Uterus (tissue), 4 donors: ENCODE measurements around the gene CSGALNACT2. TPM values are rescaled to one million over a fixed set of nuclear protein-coding genes. Genes with fewer than 3 reads are reported as not detected.

ENCODE experiments used
- DNase-seq, 2 donors: peaks; one replicate each; pipeline ENCODE4 v3.0.0-alpha.2; 2019 to 2020
- H3K27ac ChIP-seq, 2 donors: fragments of 200-600 bp; sonication (generic); 1 replicate in 1 of 2; 2 replicates in 1 of 2; pipeline ENCODE4 v1.5.1; 2016 to 2018
- H3K27me3 ChIP-seq, 2 donors: fragments of 200-600 bp; sonication (generic); one replicate each; pipeline ENCODE4 v1.5.1; 2018 to 2019; ENCODE audit warnings: control low read depth in 1 of 2
- H3K36me3 ChIP-seq, 2 donors: fragments of 200-600 bp; sonication (generic); one replicate each; pipeline ENCODE4 v1.5.1; 2019; ENCODE audit warnings: control low read depth in 1 of 2
- H3K4me1 ChIP-seq, 2 donors: fragments of 200-600 bp; sonication (generic); one replicate each; pipeline ENCODE4 v1.5.1; 2018 to 2019; ENCODE audit warnings: control low read depth in 1 of 2
- H3K4me3 ChIP-seq, 2 donors: fragments of 200-600 bp; sonication (generic); 1 replicate in 1 of 2; 2 replicates in 1 of 2; pipeline ENCODE4 v1.5.1; 2018 to 2019; ENCODE audit warnings: mild to moderate bottlenecking in 1 of 2
- H3K9me3 ChIP-seq, 2 donors: fragments of 200-600 bp; sonication (generic); one replicate each; pipeline ENCODE4 v1.5.1; 2019; ENCODE audit warnings: control low read depth in 1 of 2
- CTCF ChIP-seq, 4 experiments: fragments of 200-600 bp in 2 of 4; fragments of 450-650 bp in 2 of 4; sonication (generic) in 2 of 4; IDR thresholded peaks; one replicate each; pipeline ENCODE4 v1.5.1; 2016 to 2019; ENCODE audit warnings: antibody characterized with exemption in 4 of 4, mild to moderate bottlenecking in 2 of 4, moderate library complexity in 1 of 4
- POLR2A ChIP-seq, 2 donors: fragments of 450-650 bp; IDR thresholded peaks; one replicate each; pipeline ENCODE4 v1.6.1; 2016; ENCODE audit warnings: antibody characterized with exemption in 2 of 2, mild to moderate bottlenecking in 1 of 2, moderate library complexity in 1 of 2
- intact Hi-C: fragments of 100-400 bp; cut with DNase I; formaldehyde crosslinking; loops from one replicate; pipeline ENCODE4 v1.15.1; 2023; ENCODE audit warnings: low total_unique reads
- total RNA-seq, 4 donors: library from RNA; depleted of rRNA in 3 of 4; stranded (reverse); fragments of >200 nt in 3 of 4; gene quantifications; one replicate each; pipeline versions ENCODE4 v1.1.0 to v1.2.4, GENCODE V29; 2014 to 2023
- donor health status: DM: yes; HTN: yes; CAD: no.

The CSGALNACT2 gene
- total RNA-seq, 4 donors from 2014 or later = 18.4 to 43.7 (median 25.1) TPM

- no peak overlapping the region for H3K27ac ChIP-seq
- H3K4me1 ChIP-seq = no peaks in the 10 kb centered on the region
- no peaks in the 10 kb centered on the region for H3K9me3 ChIP-seq
- no peak overlapping the region for H3K4me3 ChIP-seq
- H3K27me3 ChIP-seq = no peaks in the 10 kb centered on the region
- H3K36me3 ChIP-seq = no peaks in the 10 kb centered on the region
- intact Hi-C loops = no loop called here
- TF ChIP-seq CTCF (IDR thresholded peaks at IDR 0.05) (no peak), POLR2A (IDR thresholded peaks at IDR 0.05) (no peak)
- DNase-seq = no peak
Observed at GRCh38 chr10:43194266-43194665, 56.0 kb downstream of the CSGALNACT2 start.

- Histone ChIP-seq H3K4me1 (no peaks in the 10 kb centered on the region), H3K27me3 (no peaks in the 10 kb centered on the region), H3K27ac (no peak overlapping the region), H3K36me3 (no peaks in the 10 kb centered on the region), H3K9me3 (no peaks in the 10 kb centered on the region), H3K4me3 (no peak overlapping the region)
- intact Hi-C loops = no loop called here
- no peak for DNase-seq
- no peak for TF ChIP-seq POLR2A (IDR thresholded peaks at IDR 0.05)
- no peak for TF ChIP-seq CTCF (IDR thresholded peaks at IDR 0.05)
Observed at GRCh38 chr10:43194859-43195258, 56.6 kb downstream of the CSGALNACT2 start.

- intact Hi-C loops = no loop called here
- Histone ChIP-seq H3K4me1 (no peaks in the 10 kb centered on the region), H3K4me3 (no peak overlapping the region), H3K27me3 (no peaks in the 10 kb centered on the region), H3K36me3 (no peaks in the 10 kb centered on the region), H3K9me3 (no peaks in the 10 kb centered on the region), H3K27ac (no peak overlapping the region)
- TF ChIP-seq CTCF (IDR thresholded peaks at IDR 0.05) = no peak
- no peak for TF ChIP-seq POLR2A (IDR thresholded peaks at IDR 0.05)
- DNase-seq = no peak
Observed at GRCh38 chr10:43195557-43195956, 57.3 kb downstream of the CSGALNACT2 start.

- intact Hi-C loops = no loop called here
- Histone ChIP-seq H3K4me3 (no peak overlapping the region), H3K27ac (no peak overlapping the region), H3K4me1 (no peaks in the 10 kb centered on the region), H3K36me3 (no peaks in the 10 kb centered on the region), H3K9me3 (no peaks in the 10 kb centered on the region), H3K27me3 (no peaks in the 10 kb centered on the region)
- TF ChIP-seq POLR2A (IDR thresholded peaks at IDR 0.05) (no peak), CTCF (IDR thresholded peaks at IDR 0.05) (no peak)
- DNase-seq = peak in 1 of 2 donors; percentile 6
Observed at GRCh38 chr10:43196131-43196980, 58.1 kb downstream of the CSGALNACT2 start.

GRCh38 chr10:43196981-43197833 is 59.0 kb downstream of the CSGALNACT2 start:
- Histone ChIP-seq H3K27me3 (no peaks in the 10 kb centered on the region), H3K9me3 (no peaks in the 10 kb centered on the region), H3K36me3 (no peaks in the 10 kb centered on the region), H3K27ac (no peak overlapping the region), H3K4me3 (no peak overlapping the region), H3K4me1 (no peaks in the 10 kb centered on the region)
- DNase-seq = peak; percentile 6 to 8
- intact Hi-C loops = no loop called here
- TF ChIP-seq CTCF (IDR thresholded peaks at IDR 0.05) = no peak
- TF ChIP-seq POLR2A (IDR thresholded peaks at IDR 0.05) = no peak
